ENCODE measurements around the gene ZMIZ1.

ZMIZ1 gene

DNA sequence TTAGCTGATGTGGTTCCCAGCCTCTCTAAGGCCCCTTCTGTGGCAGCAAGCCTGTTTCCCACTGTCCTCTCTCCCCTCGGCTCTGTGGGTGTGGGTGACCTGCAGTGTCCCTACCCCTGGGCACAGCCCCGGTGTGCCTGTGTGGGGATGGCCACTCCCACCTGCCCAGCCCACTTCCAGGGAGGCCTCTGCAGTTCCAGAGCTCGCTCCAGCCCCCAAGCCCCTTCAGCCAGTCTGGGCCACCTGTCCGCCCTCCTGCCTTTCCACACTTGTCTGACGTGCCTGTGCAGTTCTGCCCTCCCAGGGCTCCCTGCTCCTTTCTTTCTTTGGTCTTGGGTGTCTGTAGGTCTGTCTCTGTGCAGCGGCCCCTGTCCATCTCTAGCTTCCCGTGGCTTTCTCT is 151.5 kb downstream of the ZMIZ1 start:
- DNase-seq = no peak

DNA sequence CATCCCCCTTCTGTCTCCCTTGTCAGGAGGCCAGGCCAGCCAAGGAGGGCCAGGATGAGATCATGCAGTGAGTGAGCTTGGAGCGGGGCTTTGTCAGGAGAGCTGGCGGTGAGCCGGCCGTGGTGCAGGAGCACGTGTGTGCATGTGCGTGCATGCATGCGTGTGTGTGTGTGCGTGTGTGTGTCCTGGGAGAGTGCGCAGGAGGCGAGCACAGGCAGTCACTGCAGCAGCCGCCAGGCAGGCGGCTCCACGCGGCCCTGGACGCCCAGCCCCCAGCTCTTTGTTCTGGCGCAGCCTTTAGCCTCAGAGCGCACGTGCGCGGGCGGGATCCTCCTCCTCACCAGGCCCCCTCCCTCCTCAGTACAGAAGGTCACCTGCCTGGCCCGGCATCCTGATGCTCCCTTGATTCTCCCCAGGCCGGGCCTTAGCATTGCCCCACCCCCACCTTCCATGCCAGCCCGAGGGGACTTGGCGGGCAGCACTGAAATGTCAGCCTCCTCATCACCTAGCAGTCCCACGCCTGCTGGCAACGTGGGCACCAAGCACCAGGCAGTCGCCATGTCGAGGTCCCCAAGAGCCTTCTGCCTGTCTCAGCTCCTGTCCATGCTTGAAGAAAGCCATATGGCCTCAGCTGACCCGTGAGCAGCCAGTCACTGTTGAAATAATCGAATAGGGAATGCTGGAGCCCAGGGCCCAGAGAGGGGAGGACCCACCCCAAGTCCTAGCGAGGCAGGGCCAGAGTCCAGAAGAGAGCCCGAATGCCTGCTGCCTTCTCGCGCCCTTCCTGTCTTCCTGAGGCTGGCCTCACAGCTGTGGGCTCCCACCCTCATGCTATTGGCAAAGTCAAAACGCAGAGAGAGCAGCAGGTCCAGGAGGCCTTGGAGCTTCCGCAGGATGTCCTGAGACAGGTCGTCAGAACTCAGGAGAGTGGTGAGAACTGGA is 152.6 kb downstream of the ZMIZ1 start:
- DNase-seq = no peak

DNA sequence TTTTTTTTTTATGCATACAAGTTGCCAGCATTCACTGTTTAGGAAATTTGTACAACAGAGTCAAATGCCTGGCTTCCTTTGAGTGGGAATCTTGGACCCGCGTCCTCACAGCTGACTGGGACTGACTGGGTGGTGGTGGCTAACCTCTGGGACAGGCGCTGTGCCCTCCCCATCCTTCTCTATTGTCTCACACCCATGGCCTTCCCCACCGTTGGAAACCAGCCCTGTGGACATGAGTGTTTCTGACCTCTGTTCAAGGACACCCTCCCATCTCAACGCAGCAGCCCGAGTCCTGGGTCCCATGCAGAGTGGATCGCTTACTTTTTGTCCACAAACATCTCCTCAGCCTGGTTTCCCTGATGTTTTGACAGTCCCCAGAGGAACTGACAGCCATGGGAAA is 153.4 kb downstream of the ZMIZ1 start:
- no peak for DNase-seq

DNA sequence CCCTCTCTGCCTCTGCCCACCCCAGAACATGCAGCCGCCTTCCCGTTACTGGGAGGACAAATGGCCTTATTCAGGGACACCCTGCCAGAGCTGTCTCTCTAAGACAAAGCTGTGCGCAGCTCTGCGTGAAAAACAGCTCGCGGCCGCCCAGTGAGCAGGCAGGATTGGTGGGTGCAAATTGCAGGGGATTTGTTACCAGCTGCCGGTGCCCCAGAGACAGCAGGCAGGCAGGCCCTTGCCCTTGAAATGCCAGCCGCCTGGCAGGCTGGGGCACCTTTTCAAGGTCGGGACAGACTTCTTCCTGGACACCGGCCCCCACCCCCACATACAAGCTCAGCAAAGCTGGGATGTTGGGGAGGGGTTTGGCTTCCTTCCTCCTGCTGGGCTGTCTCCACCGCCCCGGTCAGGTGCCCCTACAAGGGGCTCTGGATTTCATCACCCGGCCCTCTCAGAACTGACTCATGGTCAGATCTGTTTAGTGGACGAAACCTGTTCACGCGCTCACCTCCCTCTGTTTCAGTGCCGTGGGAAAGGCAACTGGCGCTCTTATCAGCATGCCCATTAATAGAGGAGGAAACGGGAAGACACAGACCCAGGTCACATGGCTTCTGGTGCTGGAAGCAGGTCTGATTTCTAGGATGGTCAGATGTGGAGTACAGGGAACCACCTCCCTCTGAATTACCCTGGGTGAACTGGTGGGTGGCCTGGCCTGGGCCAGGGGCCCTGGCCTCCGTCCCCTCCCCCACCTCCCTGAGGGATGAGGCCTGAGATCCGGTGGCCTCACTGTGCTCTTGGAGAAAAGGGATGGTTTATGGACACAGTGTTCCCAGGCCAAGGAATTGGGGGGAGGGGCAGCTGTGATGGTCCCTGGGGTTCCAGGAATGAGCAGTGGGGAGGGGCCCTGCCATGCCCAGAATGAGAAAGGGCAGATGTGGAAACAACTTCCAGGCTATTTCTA is 154.6 kb downstream of the ZMIZ1 start:
- DNase-seq = no peak

DNA sequence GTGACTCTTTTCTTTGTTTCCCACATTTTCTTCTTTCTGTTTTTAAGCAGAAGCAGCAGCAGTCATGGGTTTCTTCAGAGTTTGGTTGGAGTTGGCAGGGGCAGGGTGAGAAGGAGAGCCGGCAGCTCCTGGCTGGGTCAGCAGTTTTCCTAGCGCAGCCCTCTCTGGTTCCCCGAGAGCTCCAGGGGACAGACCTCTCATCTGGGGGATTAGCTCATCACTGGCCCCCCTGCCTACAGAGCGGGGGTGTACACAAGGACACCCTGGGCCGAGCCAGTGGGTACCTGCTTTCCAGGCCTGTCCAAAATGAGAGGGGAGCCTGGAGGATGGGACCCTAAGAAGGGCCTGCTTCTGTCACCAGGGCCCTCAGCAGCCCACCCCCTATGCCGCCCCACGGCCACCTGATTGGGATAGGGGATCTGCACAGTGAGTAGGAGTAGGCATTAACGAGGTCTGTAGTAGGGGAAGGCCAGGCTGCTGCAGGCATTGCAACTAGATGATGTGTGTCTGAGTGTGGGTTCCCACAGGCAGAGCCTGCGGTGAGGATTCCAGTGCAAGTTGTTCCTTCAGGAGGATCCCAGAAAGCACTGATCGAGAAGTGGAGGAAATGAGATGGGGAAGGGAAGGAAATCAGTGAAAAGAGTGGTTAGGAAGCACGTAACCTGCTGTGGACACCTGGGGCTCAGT is 155.6 kb downstream of the ZMIZ1 start:
- no peak for DNase-seq

DNA sequence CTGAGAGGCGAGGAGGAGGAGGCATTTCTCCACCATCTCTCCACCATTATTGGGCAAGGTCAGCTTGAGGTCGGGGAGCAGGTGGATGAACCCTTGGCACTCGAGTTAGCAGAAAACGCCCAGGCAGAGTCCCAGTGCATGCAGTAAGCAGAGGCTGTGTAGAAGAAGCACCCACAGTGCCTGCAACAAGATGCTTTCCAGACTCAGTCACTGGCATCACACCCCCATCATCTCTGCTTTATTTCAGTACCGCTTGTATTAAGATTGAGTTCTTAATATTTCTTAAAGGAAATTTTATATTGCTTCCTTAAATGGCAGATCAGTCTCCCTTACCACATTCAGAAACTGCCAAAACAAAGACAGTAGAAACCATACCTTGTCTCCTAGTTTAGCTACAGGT is 156.2 kb downstream of the ZMIZ1 start:
- no peak for DNase-seq

DNA sequence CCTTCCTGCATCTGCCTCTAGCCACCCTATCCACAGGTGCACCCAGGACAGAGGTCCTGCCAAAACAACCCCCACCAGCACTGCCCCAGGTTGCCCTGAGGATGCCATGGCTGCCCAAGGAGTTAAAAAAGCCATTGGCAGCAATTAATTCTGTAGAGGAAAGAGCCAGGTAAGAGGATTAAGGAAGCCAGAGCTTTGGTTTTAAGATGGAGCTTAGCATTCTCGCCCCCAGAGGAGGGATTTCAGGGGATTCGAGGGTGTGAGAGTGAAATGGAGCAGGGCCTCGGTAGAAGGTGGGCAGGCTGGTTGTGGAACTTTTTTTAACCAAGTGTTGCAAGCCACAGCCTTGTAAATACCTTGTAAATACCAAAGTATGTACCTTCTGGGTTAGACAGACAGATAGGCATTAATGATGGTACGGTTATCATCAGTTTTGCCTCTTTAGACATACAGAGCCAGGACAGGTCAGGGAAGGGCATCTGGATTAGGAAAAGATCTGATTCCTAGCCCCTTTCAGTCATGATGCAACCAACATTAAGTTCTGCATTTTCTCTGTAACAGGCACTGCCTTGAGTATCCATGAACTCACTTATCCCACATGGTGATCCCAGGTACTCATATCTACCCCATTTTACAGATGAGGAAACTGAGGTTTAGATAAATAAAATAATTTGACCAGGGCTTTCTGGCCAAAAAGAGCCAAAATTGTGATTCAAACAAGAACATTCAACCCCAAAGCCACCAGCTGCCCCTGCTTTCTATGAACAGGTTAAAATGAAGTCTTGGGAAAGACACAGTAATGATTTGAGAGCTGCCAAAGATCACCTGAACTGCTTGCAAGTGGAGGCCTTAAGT is 157.9 kb downstream of the ZMIZ1 start:
- DNase-seq = no peak

DNA sequence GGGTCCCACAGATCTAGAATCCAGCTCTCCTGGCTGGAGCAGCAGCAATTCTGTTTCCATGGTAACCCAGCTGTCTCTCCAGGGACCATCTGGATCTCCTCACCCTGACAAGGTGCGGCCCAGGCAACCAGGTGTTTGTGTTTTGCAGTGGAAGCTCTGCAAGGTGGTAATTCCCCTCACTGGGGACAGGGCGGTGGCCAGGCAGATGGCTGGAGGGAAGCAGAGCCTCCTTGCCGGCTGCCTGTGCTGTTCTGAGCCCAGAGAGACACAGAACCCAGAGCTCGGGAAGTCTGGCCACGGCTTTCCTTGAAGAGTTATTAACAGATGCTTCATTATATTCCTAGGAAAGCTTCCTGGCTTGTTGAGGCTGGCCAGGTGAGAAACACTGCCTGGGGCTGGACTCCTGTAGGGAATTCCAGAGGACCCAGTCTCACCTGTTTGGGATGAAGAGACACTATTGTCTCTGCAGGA is 160.3 kb downstream of the ZMIZ1 start:
- no peak for DNase-seq

DNA sequence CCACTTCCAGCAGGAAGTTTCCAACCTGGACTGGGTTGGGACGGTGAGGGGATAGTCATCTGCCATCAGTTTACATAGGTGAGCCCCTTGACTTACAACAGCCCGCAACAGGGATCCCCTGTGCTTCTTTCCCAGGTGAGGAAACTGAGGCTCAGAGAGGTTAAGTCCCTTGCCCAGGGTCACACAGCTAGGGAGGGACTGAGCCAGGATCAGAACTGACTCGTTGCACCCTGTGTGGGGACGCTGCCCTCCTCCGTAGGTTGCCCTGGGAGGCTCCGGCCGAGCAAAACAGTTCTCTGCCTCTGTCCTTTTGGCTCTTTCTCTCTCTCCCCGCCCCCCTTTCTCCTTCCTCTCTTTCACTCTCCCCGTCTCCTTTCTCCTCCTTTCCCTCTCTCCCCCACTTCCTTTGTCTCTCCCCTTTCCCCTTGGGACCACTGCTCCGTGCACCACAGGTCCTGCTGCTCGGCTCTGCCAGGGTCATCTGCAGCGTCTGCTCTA is 161.1 kb downstream of the ZMIZ1 start:
- DNase-seq = no peak

DNA sequence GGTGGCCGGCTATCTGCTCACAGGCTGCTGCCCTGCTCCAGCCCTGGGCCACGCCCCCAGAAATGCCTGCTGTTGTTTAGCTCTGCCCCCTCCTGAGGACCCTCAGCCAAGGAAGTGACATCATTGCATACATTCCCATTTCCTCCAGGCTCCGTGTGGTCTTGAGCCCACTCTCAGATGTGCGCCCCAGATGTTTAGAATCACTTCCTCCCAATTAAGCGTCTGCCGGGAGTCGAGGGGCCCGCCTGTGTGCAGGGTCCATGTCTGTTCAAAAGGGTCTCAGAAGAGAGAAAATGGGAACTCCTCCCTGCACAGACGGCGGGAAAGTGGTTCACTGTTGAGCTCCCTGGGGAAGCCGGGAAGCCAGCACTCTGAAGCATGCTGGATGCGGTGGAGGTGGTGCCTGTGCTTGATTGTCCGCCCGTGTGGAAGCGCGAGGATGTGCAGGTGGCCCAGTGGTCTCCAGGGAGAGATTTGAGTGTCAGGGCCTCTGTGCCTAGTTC is 161.6 kb downstream of the ZMIZ1 start:
- no peak for DNase-seq

DNA sequence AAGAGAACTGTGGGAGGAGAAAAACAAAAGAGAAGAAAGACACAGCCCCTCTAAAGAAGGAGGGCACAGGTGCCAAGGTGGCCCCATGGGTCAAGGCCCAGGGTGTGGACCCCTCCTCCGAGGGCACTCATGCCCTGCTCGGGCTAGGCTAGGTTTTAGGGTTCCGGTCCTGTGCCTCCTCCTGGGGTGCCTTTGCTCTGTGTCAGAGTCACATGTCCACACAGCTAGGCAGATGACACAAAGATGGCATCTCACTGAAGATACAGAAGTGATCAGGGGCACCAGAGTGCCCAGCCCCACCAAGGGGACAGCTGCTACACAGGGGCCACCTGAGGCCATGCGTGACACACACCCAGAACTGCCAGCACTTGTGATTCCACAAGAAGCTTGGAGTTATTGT is 162.1 kb downstream of the ZMIZ1 start:
- no peak for DNase-seq

DNA sequence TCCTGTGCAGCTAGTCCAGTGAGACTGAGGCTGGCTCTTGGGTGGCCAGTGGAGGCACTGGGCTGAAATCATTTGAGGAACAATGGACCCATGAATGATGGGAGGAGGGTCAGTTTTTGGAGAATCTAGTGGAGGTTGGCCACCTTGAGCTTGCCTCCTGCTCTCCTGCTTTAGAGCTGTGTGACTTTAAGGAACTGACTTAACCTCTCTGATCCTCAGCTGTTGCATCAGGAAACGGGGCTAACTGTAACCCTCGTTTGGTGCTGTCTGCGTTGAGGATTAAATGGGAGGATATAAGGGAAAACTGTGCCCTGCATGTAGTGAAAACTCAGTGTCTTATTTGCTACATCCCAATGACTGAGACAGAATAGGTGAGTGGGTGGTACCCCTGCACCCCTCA is 163.1 kb downstream of the ZMIZ1 start:
- no peak for DNase-seq

DNA sequence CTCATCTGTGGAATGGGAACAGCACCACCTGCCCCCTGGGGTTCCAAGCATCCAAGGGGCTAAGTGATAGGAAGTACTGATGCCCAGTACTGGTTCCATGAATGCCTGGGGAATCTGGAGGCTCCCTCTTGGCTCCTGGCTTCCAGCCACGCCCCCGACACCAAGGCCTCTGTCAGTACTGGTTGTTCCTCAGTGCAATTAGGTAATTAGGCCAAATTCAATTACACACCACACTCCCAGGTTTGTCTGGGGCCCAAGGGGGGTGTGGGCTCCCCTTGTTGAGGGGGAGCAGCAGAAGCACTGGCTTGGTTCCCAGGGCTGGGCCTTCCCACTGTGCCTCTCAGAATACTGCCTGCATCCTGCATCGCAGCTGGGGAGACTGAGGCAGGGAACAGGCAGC is 164.1 kb downstream of the ZMIZ1 start:
- no peak for DNase-seq

DNA sequence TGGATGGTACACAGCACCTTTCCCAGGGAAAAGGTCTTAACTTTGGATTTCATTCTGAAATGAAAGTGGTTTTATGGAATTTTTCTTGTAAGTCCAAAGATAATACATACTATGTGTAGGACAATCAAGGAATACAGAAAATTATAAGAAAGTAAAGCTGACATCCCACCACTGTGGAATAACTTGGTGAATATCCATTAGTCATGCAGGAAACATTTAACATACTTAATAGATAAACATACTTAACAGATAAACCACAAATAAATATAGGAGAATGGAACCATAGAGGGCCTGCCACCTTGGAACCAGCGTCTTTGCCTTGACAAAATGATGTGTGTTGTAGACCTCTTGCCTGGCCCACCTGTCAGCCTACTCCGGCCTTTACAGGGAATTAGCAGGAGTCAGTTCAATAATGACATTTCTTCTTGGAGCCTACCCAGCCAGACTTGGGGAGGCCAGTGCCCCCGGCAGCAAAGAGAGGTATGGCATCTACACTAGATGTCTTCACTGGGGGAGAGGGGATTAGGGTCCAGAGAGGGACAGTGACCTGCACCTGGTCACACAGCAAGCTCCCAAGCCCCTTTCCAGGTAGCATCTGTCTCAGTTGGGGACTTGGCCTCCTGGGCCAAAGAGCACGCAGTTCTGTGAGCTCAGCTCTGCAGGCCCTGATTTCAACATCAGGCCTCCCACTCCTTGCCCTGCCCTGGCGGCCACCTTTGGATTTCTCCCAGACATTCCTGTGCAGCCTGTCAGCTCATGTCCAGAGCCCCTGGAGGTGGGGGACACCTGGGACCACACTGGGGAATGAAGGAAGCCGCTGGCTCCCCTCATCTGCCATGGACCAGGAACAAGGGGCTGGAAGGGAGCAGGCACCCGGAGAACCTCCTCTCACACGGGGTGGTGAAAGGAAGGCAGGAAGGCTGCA is 165.9 kb downstream of the ZMIZ1 start:
- no peak for DNase-seq

DNA sequence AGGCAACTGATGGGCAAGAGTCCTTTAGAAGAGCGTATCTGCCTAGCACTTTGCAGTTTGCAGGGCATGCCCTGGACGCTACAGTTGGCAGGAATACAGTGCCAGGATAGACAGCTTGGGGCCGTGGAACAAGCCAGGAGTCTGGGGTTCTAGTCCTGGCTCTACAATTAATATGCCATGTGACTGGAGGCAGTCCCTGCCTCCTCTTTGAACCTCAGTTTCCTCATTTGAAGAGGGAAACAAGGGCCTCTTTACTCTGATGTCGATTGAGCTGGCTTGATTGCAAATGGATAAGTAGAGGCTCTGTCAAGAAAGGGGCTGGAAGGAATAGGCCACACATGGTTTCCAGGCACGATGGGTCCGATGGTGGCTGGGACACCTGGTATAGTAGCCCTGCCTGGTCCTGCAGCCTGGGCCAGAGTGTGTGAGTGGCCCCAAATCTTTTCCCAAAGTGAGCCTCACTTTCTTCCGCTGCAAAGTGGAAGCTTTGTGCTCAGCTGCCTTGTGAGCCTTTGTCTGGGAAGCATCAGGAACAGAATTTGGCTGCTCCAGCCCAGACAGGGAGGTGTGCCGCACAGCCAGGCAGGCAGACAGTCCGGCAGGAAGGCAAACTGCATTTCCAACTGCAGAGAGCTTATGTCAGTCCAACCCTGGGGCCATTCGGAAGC is 167.1 kb downstream of the ZMIZ1 start:
- no peak for DNase-seq

DNA sequence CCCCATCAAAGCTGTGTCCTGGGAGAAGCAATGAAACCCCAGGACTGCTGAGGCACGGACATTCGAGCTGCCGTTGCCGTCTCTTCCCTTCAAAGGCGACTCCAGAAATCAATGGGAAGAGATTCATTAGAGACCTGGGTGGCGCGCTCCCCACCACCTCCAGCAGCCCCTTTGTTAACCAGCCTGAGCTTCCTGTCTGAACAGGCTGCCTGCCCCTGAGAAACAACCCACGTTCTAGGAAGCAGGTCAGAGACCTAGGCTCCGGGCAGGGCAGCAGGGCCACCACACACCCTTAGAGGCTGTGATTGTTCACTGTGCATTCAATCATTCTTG is 167.6 kb downstream of the ZMIZ1 start:
- DNase-seq = no peak

DNA sequence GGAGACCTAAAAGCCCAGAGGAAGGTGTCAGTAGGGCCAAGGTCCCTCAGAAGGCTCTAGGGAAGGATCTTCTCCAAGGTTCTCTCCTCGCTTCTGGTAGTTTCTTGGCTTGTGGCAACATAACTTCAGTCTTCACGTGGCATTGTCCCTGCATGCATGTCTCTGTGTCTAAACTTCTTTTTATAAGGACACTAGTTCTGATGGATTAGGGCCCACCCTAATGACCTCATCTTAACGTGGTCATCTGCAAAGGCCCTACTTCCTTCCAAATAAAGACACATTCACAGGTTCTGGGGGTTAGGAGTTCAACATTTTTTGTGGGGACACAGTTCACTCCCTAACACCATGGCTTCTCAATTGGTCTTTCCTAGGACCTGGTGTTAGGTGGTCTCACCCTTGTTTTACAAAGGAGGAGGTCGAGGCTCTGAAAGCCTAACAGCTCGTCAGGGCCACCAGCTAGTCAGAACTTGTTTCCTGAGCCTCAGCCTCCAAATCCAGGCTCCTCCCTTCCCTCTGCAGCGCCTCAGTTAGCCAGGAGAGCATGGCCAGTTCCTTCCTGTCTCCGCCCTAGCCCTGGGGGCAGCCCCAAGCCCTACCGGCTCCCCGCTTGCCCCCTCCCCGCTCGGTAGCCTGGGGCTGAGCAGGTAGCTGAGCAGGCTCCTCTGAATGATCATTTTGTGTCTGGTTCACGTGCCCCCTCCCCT is 168.8 kb downstream of the ZMIZ1 start:
- DNase-seq = no peak

DNA sequence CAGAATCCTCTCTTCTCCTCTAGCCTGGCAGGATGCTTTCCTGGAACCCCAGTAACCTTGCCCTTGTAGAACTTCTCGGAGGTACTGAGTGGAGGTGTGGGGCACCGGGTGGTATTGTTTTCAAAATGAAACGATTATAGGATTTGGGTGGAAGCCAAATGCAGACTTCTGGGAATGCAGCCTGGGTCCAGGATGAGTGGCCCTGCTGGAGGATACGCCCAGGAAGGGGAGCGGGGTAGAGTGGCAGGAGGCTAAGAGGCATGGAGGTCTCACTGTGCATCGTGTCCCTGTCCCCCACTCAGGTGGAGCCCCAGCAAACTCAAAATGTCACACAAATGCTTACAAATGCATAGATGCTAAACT is 169.4 kb downstream of the ZMIZ1 start:
- DNase-seq = no peak

DNA sequence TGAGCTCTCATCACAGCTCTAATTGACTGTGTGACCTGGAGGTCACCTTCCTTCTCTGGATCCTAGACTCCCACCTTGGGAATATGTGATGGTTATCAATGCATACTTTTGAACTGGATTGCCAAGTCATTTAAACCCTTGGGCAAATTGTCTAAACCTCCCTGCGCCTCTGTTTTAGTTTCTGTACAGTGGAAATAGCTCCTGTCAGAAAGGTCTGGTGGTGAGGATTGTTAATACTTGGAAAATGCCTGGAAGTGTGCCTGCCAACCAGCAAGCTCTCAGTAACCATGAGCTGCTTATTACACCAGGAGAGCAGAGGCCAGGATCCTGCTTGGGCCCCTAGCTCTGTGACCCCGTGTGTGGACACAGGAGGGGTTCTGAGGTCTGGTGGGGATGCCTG is 169.8 kb downstream of the ZMIZ1 start:
- no peak for DNase-seq

Data from activated CD8-positive, alpha-beta memory T cell treated with anti-CD3 and anti-CD28 coated beads, Interleukin-2, amount 50 U/mL, for 48 hours (primary cell).